WTC11 (cell line): ENCODE results near the gene C16orf95. TPM values are rescaled to one million over a fixed set of nuclear protein-coding genes. Genes with fewer than 3 reads are reported as not detected.

Experiments used
- ATAC-seq: fragments of 200-7000 bp; cut with Tn5 transposase; 2 replicates; pipeline ENCODE4 v1.10.0; 2021; ENCODE audit warnings: mild to moderate bottlenecking, moderate library complexity
- CTCF ChIA-PET: fragments of 300-600 bp; sonication (Branson Sonifier 250); formaldehyde crosslinking; loops from one replicate; lab custom pipeline; 2021; ENCODE audit warnings: antibody characterized with exemption; lab: Charles Lee
- POLR2A ChIA-PET: fragments of 350-600 bp; sonication (Branson Sonifier 250); formaldehyde crosslinking; loops from one replicate; lab custom pipeline; 2021; ENCODE audit warnings: antibody characterized with exemption; lab: Charles Lee
- DNase-seq: peaks from one replicate; pipeline ENCODE4 v3.0.0; 2021; ENCODE audit warnings: low spot score
- H3K27ac Mint-ChIP-seq: 2 replicates; pipeline ENCODE4 v1.8.0; 2021; ENCODE audit warnings: mixed read lengths
- H3K27me3 Mint-ChIP-seq: 2 replicates; pipeline ENCODE4 v1.8.0; 2021; ENCODE audit warnings: low read depth, mild to moderate bottlenecking, moderate library complexity, mixed read lengths
- H3K36me3 Mint-ChIP-seq: 2 replicates; pipeline ENCODE4 v1.8.0; 2021; ENCODE audit warnings: mixed read lengths
- H3K4me1 Mint-ChIP-seq: 2 replicates; pipeline ENCODE4 v1.8.0; 2022; ENCODE audit warnings: mixed read lengths
- H3K4me3 Mint-ChIP-seq: 2 replicates; pipeline ENCODE4 v1.8.0; 2021; ENCODE audit warnings: mild to moderate bottlenecking, moderate library complexity, mixed read lengths
- H3K9me3 Mint-ChIP-seq: 2 replicates; pipeline ENCODE4 v1.8.0; 2021; ENCODE audit warnings: mixed read lengths
- AR ChIP-seq: fragments of 250-450 bp; sonication (Bioruptor Pico); IDR thresholded peaks from 2 replicates; pipeline ENCODE4 v1.9.0; 2021; ENCODE audit warnings: mild to moderate bottlenecking
- ATF6 ChIP-seq: sonication (generic); formaldehyde crosslinking; IDR thresholded peaks from 2 replicates; pipeline ENCODE4 v1.8.1; 2023; ENCODE audit warnings: mild to moderate bottlenecking, missing genetic modification reagents
- E2F4 ChIP-seq: sonication (generic); formaldehyde crosslinking; IDR thresholded peaks from 2 replicates; pipeline ENCODE4 v1.8.1; 2022; ENCODE audit warnings: low read depth, mild to moderate bottlenecking, moderate library complexity, missing genetic modification reagents, borderline replicate concordance
- GABPB1 ChIP-seq: sonication (generic); formaldehyde crosslinking; IDR thresholded peaks from 2 replicates; pipeline ENCODE4 v1.8.1; 2023; ENCODE audit warnings: mild to moderate bottlenecking, missing genetic modification reagents
- KAT7 ChIP-seq: sonication (generic); formaldehyde crosslinking; IDR thresholded peaks from 2 replicates; pipeline ENCODE4 v1.8.1; 2023; ENCODE audit warnings: missing genetic modification reagents, mild to moderate bottlenecking, borderline replicate concordance
- MAX ChIP-seq: sonication (generic); formaldehyde crosslinking; IDR thresholded peaks from 2 replicates; pipeline ENCODE4 v1.8.0; 2022; ENCODE audit warnings: mild to moderate bottlenecking, missing genetic modification reagents
- NFE2L1 ChIP-seq: sonication (generic); formaldehyde crosslinking; IDR thresholded peaks from 2 replicates; pipeline ENCODE4 v1.8.1; 2023; ENCODE audit warnings: missing genetic modification reagents
- NR1H2 ChIP-seq: sonication (generic); formaldehyde crosslinking; IDR thresholded peaks from 2 replicates; pipeline ENCODE4 v1.9.0; 2021; ENCODE audit warnings: mild to moderate bottlenecking, moderate library complexity, missing genetic modification reagents
- PRRX2 ChIP-seq: fragments of 250-450 bp; sonication (Bioruptor Pico); IDR thresholded peaks from 2 replicates; pipeline ENCODE4 v1.8.0; 2021; ENCODE audit warnings: mild to moderate bottlenecking
- SP1 ChIP-seq: sonication (generic); formaldehyde crosslinking; conservative IDR thresholded peaks from 2 replicates; pipeline ENCODE4 v1.8.1; 2022; ENCODE audit warnings: missing genetic modification reagents
- TCF7 ChIP-seq: sonication (generic); formaldehyde crosslinking; IDR thresholded peaks from 2 replicates; pipeline ENCODE4 v1.8.0; 2022; ENCODE audit warnings: mild to moderate bottlenecking, low read depth, missing genetic modification reagents, moderate library complexity
- ZNF317 ChIP-seq: sonication (generic); formaldehyde crosslinking; IDR thresholded peaks from 2 replicates; pipeline ENCODE4 v1.8.1; 2023; ENCODE audit warnings: low read depth, mild to moderate bottlenecking, moderate library complexity, missing genetic modification reagents, borderline replicate concordance
- ZNF423 ChIP-seq: fragments of 250-450 bp; sonication (Bioruptor Pico); IDR thresholded peaks from 2 replicates; pipeline ENCODE4 v2.1.2; 2022; ENCODE audit warnings: mild to moderate bottlenecking, moderate library complexity
- ZNF512 ChIP-seq: sonication (generic); formaldehyde crosslinking; IDR thresholded peaks from 2 replicates; pipeline ENCODE4 v1.8.1; 2022; ENCODE audit warnings: missing genetic modification reagents, borderline replicate concordance
- total RNA-seq: library from RNA; stranded (reverse); gene quantifications from 3 replicates; pipeline ENCODE4 v1.2.3, GENCODE V29; 2021
- TF ChIP-seq, protein P1 (sequence below): sonication (generic); formaldehyde crosslinking; IDR thresholded peaks from 2 replicates; pipeline ENCODE4 v1.8.0; 2022; ENCODE audit warnings: missing genetic modification reagents
- TF ChIP-seq, protein P2 (sequence below): sonication (generic); formaldehyde crosslinking; IDR thresholded peaks from 2 replicates; pipeline ENCODE4 v1.8.1; 2022; ENCODE audit warnings: mild to moderate bottlenecking, moderate library complexity, missing genetic modification reagents
- TF ChIP-seq, protein P3 (sequence below): sonication (generic); formaldehyde crosslinking; IDR thresholded peaks from 2 replicates; pipeline ENCODE4 v1.8.0; 2022; ENCODE audit warnings: mild to moderate bottlenecking, missing genetic modification reagents
- TF ChIP-seq, protein P4 (sequence below): fragments of 250-450 bp; sonication (Bioruptor Pico); IDR thresholded peaks from 2 replicates; pipeline ENCODE4 v1.8.0; 2021; ENCODE audit warnings: mild to moderate bottlenecking

Gene C16orf95
- total RNA-seq, 1 experiment from 2014 or later, result 5.7 TPM

DNA sequence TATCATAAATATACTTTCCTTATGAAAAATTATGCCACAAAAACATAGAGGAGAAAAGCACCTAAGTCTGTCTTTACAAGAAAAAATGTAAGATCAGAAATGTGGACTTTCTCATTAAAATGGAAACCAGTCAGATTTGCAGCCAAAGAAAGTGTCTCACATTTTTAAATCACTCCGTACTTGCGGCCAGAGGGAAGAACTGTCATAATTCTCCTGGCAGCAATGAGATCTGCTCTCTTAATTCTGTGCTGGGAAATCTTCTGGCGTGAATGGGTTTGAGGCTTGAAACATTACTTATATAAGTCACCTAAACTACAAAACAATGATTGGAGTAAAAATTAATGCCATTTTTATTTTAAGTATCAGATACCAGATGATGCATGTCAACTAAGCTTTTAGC, 10.7 kb downstream of the C16orf95 start:
- Mint-ChIP-seq H3K9me3 (peaks cover 6% of the 10 kb centered on the region), H3K27ac (no peak overlapping the region), H3K36me3 (peaks cover 9% of the 10 kb centered on the region), H3K4me3 (no peak overlapping the region), H3K27me3 (peaks cover 5% of the 10 kb centered on the region), H3K4me1 (peaks cover 16% of the 10 kb centered on the region)
- TF ChIP-seq, protein P1, sequence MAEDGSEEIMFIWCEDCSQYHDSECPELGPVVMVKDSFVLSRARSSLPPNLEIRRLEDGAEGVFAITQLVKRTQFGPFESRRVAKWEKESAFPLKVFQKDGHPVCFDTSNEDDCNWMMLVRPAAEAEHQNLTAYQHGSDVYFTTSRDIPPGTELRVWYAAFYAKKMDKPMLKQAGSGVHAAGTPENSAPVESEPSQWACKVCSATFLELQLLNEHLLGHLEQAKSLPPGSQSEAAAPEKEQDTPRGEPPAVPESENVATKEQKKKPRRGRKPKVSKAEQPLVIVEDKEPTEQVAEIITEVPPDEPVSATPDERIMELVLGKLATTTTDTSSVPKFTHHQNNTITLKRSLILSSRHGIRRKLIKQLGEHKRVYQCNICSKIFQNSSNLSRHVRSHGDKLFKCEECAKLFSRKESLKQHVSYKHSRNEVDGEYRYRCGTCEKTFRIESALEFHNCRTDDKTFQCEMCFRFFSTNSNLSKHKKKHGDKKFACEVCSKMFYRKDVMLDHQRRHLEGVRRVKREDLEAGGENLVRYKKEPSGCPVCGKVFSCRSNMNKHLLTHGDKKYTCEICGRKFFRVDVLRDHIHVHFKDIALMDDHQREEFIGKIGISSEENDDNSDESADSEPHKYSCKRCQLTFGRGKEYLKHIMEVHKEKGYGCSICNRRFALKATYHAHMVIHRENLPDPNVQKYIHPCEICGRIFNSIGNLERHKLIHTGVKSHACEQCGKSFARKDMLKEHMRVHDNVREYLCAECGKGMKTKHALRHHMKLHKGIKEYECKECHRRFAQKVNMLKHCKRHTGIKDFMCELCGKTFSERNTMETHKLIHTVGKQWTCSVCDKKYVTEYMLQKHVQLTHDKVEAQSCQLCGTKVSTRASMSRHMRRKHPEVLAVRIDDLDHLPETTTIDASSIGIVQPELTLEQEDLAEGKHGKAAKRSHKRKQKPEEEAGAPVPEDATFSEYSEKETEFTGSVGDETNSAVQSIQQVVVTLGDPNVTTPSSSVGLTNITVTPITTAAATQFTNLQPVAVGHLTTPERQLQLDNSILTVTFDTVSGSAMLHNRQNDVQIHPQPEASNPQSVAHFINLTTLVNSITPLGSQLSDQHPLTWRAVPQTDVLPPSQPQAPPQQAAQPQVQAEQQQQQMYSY, result no peak
- TF ChIP-seq PRRX2 (CRISPR knock-in tag) (no peak), SP1 (CRISPR knock-in tag) (no peak), E2F4 (CRISPR knock-in tag) (no peak)
- TF ChIP-seq, protein P2, sequence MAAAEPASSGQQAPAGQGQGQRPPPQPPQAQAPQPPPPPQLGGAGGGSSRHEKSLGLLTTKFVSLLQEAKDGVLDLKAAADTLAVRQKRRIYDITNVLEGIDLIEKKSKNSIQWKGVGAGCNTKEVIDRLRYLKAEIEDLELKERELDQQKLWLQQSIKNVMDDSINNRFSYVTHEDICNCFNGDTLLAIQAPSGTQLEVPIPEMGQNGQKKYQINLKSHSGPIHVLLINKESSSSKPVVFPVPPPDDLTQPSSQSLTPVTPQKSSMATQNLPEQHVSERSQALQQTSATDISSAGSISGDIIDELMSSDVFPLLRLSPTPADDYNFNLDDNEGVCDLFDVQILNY (CRISPR knock-in tag), result no peak
- TF ChIP-seq, protein P3, sequence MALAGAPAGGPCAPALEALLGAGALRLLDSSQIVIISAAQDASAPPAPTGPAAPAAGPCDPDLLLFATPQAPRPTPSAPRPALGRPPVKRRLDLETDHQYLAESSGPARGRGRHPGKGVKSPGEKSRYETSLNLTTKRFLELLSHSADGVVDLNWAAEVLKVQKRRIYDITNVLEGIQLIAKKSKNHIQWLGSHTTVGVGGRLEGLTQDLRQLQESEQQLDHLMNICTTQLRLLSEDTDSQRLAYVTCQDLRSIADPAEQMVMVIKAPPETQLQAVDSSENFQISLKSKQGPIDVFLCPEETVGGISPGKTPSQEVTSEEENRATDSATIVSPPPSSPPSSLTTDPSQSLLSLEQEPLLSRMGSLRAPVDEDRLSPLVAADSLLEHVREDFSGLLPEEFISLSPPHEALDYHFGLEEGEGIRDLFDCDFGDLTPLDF, result no peak
- ChIA-PET POLR2A (no interaction called here), CTCF (interaction anchor here (1.2 to 1.4 kb wide), 2 partner anchors 9 kb away, joined by 4 to 7 read pairs; no protein-coding TSS in a partner anchor)
- ATAC-seq (no peak), DNase-seq (no peak)

DNA sequence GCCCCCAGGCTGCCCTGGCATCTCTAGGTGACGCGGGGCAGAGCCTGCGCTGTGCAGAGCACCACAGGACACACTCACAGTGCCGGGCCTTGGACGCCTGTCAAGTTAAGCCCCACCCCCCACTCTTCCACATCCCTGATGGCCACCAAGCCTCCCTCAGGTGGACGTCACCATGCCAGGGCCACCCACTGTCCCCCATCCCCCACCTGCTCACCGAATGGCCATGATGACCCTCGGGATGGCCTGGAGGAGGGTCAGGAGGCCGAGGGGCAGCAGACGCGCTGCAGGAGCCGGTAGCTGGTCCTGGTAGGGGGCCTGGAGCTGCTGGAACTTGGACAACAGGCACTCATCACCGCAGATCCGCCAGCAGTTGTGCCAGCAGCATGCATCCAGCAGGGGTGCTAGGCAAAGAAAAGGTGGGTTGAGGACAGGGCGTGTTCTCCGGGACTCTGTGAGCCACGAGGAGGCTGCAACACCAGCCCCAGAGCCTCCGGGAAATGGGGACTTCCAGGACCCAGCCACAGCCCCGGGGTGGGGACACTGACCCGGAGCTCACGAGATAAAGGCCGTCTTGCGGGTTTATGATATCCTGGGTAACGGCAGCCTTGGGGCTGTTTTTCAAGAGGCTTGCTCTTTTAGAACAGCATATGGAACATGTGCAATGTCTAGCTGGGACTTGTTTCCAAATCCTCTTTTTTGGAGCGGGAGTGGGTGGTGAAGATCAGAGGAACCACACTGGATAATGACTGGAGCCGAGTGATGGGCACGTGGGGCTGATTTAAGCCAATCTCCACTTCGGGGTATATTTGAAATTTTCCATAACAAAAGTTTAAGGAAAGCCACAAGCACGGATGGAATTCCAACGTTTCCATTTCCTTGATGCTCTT, 11.4 kb downstream of the C16orf95 start:
- DNase-seq (peak; percentile 49), ATAC-seq (peak; percentile 91)
- Mint-ChIP-seq H3K27me3 (peaks cover 5% of the 10 kb centered on the region), H3K9me3 (peaks cover 6% of the 10 kb centered on the region), H3K4me1 (peaks cover 16% of the 10 kb centered on the region), H3K27ac (no peak overlapping the region), H3K4me3 (no peak overlapping the region), H3K36me3 (peaks cover 9% of the 10 kb centered on the region)
- ChIA-PET CTCF (interaction anchor here (0.6 to 1.4 kb wide), 8 partner anchors 8 to 242 kb away, joined by 3 to 7 read pairs (median 4); no protein-coding TSS in a partner anchor), POLR2A (no interaction called here)
- TF ChIP-seq ZNF423 (CRISPR knock-in tag) (no peak), KAT7 (no peak), ZNF317 (CRISPR knock-in tag) (no peak), TCF7 (CRISPR knock-in tag) (no peak), AR (no peak), NFE2L1 (CRISPR knock-in tag) (no peak), NR1H2 (CRISPR knock-in tag) (no peak), MAX (CRISPR knock-in tag) (no peak), ATF6 (CRISPR knock-in tag) (no peak), ZNF512 (CRISPR knock-in tag) (no peak), GABPB1 (CRISPR knock-in tag) (no peak)
- TF ChIP-seq, protein P4, sequence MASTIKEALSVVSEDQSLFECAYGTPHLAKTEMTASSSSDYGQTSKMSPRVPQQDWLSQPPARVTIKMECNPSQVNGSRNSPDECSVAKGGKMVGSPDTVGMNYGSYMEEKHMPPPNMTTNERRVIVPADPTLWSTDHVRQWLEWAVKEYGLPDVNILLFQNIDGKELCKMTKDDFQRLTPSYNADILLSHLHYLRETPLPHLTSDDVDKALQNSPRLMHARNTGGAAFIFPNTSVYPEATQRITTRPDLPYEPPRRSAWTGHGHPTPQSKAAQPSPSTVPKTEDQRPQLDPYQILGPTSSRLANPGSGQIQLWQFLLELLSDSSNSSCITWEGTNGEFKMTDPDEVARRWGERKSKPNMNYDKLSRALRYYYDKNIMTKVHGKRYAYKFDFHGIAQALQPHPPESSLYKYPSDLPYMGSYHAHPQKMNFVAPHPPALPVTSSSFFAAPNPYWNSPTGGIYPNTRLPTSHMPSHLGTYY (CRISPR knock-in tag), result no peak
